Measurements from ENCODE around the gene IMPG1.
"Not testable (repeated sequence)": the region's sequence is repeated elsewhere in the genome, so short reads cannot be mapped to it uniquely, and the experiment has no call there.

IMPG1 gene

DNA sequence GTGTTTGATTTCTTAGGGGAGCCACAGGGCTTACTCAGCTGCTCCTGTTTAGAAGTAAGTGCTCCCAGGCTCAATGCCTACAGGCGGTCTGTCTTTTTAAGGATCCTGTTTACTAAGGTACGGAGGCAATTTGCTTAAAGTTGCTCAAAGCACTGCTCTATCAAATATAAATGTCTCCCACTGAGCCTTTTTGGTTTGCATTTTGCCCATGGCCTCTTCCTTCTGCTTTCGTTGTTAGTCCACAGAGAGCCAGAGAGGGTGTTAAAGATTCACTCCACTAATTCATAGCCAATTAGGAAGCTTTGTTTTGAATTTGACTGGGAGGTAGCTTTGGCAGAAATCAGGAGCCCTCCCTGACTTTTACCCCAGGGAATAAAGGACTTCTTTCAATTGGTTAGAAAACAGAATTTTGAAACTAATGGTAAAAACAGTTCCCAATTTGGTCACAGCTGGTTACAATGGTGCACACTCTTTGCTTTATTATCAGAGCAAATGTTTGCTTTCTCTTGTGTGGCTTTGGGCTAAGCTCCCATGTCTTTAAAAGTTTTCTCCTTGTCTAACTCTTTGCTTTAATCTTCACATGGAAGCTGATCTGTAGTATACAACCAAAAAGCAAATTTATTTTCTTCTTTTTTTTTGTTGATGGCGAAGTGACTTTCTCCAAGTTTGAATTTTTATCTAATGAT, 126.2 kb downstream of the IMPG1 start:
- no peak for FAIRE-seq

DNA sequence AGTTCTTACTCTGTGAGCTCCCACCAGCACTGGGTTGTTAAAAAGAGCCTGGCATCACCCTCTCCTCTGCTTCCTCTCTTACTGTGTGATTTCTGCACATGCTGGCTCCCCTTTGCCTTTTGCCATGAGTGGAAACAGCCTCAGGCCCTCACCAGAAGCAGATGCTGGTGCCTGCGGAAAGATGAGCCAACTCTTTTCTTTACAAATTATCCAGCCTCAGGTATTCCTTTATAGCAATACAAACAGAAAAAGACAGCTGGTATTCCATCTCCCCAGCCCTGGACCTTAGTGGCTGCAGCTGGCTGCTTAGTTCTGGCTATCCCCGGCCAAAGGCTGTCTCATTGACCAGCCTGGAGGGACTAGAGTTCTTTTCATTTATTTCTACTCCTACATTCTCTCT, 129.1 kb downstream of the IMPG1 start:
- no peak for FAIRE-seq

DNA sequence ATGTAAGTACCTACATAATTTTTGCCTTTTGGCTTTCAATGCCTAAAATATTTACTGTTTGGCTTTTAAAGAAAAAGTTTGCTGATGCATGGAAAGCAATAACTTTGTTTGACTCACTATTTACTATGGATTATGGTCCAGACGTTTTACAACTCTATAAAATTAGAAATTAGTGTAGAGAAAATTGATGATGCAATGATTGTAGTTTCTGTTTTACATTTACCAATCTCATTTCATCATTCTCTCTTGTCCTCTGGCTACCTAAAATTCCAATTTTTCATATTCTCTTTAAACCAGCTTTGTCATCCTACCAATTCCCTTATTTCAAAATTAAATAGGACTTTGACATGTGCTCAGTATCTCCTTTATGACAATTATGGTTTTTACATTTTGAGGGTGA, 131.0 kb downstream of the IMPG1 start:
- no peak for FAIRE-seq

DNA sequence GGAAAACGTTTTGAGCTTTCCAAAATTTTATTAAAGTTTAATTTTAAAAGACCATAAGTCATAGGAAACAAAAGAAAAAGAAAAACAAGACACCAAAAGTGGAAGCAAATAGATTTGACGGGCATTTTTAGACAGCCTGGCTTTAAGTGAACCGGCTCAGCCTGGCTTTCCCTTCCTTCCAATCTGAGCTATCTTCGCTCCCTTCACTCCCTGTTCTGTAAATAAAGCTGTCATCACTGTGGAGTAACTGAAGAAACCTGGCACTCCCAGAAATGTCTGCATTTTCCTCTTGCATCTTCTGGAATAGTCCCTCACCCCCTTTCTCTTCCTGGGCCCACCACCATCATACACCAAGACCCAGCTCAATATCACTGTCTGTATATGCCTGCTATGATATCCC, 131.9 kb downstream of the IMPG1 start:
- FAIRE-seq: no peak

DNA sequence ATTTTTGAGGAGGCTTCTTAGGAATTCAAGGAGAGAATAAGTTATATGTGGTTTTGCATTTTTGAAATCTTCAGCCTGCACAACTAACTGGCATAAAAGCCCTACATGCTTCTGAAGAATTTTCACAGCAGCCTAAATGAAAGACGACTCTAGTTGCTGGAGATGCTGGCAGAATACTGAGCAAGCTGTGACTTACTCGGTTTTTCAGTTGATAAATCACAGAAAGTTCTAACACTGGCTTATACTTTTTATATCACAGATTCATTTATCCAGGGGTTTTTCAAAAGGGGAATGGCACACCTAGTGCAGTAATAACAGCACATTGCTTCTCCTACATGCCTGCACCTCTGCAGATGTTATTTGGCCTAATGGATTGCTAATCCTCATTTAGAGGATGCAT, 134.6 kb downstream of the IMPG1 start:
- no peak for FAIRE-seq

DNA sequence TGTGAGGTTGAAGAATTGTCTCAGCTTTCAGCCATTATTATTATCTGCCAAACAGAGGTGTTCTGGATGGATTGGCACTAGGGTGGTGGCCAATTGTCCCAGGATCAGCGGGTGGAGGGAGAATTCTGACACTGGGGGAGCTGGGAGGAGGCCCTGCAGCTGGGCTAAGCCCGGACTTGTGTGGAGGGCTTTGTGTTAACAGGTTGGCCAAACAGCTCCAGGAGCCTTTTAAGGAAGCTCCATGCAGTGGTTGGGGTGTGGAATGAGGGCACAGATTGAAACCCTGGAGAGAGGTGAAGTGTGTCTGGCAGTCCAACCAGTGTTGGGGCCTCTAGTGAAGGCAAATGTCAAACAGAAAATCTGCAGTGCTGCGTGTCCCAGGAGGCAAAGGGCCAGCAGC, 135.8 kb downstream of the IMPG1 start:
- no peak for FAIRE-seq

DNA sequence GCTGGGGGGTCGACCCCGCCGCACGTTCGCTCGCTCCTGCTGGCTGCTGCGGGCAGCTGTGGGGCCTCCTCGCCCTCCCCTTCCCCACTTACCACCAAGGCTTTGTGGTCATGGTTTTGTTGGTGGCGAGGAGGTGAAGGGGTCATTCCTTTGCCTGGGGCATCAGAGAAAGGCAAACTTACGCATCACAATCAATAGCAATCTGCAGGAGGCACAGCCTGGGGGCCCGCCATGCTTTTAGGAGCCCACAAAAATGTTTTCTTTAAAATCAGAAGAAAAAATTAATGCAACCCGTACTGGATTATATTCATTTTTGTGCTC, 137.0 kb downstream of the IMPG1 start:
- FAIRE-seq: no peak

DNA sequence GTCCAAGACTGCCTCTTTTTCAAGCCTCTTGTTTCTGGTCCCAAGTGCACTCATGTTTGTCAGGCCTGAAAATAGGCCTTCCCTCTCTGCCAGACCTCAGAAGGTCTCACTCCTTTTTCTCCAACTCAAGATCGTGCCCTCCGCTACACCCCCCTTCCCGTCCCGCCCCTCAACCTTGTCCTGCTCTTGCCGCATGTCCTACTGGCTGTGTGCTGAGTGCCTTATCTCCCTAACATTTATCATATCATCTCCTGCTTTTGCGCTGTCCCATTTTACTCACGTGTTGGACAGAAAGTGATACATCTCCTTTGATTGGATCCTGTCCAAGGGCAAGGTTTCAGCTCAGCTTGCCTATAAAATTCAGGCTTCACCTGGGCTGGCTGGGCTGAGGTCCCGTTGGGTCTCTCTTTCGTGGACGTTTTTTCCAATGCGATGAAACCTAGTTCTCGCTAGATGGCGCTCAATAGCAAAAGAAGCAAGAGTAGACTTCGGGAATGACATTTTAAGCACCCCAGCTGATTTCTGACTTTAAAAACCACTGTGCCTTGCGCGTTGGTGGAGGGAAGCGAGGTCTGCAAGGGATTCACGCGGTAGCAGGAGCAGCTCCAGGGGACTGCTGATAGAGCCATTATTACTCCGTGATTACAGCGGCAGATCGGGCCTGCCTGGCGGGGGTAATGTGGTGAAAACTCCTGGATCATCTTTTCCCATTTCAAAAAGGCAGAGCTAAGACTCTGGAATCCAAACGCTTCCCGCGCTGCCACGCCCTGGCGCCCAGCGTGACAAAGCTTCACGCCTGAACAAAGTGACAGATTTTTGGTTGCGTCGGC, 137.6 kb downstream of the IMPG1 start:
- no peak for FAIRE-seq

DNA sequence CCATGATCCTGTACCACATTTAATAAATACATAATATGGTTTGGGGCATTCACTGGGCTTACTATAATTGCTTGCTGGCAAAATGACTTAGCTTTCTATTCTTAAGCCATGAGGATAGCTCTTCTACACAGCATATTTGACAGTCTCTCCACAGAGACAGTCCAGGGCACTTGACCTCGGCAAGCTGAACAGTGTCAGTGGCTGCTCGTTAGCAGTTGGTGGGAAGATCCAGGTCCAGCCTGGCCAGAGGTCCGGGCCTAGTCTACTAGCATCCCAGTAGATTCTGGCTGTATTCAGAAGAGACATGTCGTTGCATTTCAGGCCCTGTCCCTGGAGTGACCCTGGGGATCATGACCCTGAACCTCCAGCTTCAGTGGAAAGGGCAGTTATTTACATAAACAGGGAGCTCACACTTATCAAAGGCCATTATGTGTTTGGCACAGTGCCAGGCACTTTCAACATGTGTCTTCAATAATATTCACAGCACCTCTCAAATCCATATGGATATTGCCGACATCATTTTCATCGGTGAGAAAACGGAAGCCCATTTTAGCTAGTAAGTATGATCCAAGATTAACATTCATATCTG, 139.0 kb downstream of the IMPG1 start:
- FAIRE-seq: no peak

DNA sequence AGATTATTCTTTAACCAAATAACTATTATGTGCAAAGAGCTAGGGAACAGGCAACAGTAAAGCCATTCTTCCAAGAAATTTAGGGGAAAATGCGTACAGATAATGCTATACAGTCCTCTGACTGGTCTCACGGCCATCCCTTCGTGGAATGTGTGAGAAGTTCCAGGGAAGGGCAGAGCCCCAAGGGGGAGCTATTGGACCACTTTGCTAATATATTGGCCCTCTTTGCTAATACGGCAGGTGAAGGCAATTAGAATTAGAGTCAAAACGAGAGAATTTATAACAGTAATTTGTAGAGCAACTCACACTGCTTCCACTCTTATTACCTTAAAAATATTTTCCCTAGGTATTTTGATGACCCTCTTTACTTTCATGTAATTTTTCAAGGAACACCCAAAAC, 140.4 kb downstream of the IMPG1 start:
- no peak for FAIRE-seq

DNA sequence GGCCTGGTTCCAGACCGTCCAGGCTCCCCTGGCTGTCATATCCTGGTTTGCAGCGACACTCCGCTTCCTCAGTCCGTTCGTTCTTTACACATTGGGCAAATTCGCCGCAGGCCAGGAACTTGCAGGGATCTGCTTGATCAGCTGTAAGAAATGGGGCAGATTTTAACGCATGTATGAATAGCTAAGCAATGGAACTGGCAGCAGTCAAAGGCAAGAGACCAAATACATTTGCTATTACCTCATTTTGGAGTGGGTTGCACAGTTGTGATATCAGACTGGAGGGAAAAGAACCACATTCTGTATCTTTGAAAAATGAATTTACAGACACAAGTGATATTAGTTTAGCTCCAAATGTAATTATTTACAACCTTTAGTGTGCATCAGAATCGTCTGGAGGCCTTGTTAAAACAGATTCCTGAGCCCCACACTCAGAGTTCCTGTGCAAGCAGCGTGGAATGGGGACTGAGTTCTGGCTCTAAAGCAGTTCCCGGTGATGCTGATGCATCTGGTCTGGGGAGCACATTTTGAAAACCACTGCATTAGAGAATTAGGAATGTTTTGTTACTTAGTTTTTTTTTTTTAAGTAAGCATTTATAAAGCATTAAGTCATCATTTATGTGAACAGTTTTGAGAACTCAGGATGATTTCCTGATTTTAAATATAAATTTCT, 141.3 kb downstream of the IMPG1 start:
- no peak for FAIRE-seq

DNA sequence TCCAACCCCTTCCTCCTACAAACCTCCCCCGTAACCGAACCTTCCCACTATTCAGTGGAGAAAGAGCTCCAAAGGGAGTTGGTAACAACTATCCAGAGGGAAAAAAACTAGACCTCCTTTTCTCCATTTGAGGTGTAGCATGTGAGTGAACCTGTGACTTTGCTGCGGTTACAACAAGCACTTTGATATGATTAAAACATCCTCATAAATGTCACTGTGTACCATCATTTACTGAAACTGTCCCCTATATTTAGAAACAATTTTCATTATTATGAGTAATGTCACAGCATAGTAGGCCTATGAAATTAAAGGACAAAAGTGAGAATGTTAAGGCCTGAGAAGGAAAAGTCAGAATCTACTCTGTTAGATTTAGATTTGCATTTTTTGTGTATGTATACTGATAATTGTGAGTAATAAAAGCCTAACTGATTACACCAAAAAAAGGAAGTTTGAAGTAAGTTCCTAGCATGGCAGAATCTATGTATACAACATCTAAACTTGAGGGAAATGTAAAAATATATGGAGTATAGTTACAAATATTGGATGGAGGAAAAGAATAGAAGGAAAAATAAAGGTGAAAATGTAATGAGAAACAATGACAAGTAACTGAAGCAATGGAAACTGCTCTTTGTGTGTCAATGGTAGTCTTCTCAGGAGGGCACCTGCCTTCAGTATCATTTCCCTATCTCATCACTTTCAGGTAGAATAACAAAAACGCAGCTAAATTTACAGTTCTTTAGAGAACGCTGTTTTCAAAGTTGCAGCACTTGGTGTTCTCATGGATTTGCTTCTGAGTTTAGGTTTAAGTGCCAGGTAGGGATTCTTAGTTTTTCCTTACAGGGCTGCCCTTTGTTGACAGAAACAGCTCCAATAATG, 145.9 kb downstream of the IMPG1 start:
- FAIRE-seq: no peak

DNA sequence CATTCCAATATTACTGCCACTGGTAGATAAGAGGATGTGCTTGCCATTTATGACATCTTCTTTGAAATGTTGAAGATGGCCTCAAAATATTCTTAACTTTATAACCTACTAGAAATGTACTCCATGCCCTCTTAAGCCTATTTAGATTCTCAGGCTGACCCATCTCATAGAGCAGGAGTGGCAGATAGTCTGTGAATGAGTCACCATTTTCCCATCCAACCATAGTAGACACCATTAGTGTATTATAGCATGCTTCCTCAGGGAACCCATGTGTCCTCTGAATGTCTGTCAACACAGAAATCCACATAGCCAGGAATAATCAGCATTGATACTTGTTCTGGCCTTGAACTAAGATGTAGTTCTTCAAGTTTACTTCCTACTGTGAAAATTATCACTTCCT, 150.2 kb downstream of the IMPG1 start:
- no peak for FAIRE-seq

DNA sequence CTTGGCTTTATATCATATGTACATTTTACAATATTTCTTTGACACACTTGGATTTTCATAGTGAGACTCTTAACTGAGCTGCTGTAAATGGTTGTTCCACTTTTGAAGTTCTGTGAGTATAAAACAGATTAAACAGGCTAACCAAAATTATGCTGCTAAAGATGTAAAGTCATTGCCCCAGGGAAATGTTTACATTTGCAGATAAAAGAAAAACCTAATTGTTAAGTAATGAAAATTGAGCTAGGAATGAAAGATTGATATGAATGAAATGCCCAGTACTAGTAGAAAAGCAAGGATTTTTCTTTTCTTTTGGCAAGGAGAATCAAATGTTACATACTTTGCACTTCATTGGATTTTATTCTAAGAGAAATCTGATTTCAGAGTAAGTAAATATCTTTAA, 159.4 kb downstream of the IMPG1 start:
- FAIRE-seq: no peak

DNA sequence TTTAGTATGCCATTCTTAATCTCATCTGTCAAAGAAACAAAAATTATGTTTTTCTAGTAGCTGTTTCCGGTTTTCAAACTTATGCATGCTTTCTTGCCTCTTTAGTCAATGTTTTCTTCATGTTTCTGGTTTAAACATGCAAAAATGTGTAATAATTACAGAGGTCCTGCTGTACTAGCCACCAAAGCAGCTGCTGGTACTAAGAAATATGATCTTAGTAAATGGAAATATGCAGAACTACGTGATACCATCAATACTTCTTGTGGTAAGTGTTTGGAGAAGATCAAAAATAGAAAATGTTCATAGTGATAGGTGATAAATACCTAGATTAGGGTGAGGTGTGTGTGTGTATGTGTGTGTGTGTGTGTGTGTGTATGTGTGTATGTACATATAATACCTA, 165.0 kb downstream of the IMPG1 start:
- no peak for FAIRE-seq

DNA sequence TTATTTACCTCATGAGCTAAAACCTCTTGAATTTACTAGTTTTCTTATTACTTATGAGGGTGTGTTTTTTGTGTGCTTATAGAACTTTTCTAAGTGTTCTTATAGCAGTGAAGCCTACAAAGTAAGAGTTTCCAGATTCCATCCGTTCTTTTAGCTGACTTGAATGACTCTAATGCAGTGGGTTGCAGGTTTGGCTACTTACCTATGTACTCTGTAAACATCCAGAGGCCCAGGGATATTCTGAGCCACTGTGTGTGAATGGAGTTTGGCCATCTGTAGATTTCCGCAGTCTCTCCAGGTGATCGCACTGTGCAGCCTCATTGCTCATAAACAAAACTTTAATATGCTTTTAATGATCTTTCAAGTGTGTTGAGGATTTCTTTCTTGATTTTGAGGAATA, 165.6 kb downstream of the IMPG1 start:
- no peak for FAIRE-seq

DNA sequence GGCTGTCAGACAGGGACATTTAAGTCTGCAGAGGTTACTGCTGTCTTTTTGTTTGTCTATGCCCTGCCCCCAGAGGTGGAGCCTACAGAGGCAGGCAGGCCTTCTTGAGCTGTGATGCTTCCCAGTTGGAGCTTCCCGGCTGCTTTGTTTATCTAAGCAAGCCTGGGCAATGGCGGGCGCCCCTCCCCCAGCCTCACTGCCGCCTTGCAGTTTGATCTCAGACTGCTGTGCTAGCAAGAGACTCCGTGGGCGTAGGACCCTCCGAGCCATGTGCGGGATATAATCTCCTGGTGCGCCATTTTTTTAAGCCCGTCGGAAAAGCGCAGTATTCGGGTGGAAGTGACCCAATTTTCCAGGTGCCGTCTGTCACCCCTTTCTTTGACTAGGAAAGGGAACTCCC, 167.3 kb downstream of the IMPG1 start:
- not testable (repeated sequence) for FAIRE-seq

DNA sequence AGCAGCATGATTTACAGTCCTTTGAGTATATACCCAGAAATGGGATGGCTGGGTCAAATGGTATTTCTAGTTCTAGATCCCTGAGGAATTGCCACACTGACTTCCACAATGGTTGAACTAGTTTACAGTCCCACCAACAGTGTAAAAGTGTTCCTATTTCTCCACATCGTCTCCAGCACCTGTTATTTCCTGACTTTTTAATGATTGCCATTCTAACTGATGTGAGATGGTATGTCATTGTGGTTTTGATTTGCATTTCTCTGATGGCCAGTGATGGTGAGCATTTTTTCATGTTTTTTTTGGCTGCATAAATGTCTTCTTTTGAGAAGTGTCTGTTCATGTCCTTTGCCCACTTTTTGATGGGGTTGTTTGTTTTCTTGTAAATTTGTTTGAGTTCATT, 172.2 kb downstream of the IMPG1 start:
- not testable (repeated sequence) for FAIRE-seq

DNA sequence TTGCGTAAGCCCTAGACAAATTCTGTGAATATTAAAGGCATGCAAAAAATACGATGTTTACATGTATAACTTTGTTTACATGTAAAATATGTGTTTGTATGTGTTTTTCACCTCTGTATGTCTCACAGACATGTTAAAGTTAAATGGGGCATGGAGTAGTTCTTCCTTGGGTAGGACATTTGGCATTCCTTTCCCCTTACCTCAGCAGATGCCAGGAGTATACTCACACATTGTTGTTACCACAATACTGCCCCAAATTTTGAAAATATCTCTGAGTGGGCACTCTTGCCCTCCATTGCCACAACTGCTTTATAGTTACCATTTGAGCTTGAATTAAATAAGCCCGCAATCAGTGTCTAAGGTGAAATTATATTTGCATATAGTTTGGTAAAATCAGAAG, 175.9 kb downstream of the IMPG1 start:
- FAIRE-seq: no peak

DNA sequence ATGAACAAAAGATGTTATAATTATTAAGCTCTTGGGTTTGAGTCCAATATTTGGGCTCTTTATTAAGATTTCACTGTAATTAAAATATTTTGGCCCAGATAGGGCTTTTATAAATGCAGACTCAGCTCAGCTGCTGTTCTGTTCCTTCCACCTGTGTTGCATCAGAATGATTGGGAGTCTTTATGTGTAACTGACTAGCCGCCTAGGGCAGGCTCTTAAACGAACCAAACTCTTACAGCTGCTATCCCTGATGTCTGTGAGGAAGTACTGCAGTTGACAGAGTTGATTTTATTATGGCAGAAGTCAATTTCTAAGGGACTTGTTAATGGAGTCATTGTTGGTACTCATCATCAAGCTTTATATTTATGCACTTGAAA, 178.7 kb downstream of the IMPG1 start:
- FAIRE-seq: no peak

DNA sequence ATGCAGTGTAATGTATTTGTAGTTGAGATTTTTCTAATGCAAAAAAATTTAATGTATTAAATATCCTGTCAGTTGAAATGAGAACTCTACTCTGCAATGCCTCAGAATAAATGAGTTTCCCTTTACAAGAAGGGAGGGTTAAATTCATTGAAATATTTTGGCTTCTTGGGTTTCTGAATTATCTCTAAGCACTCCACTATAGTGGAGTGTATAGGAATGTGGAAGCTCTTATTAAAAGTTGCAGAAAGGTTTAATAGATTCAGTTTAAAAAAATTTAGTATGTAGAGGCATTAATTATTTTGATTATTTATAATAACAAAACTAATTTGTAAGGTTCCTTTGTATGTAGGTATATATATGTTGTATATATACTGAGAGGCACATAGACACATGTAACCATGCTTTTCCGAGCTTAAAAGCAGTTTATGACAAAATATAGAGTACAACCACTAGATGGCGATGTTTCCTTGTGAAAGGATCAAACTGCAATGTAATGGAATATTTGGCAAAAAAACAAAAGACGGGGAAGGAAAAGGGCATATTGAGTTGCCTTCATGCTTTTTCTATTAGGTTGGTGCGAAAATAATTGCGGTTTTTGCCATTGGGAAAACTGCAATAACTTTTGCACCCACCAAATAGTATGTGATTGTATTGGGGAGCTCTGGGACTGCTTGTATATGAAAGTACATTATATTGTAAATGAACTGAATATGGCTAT, 179.2 kb downstream of the IMPG1 start:
- FAIRE-seq: peak; percentile 92

DNA sequence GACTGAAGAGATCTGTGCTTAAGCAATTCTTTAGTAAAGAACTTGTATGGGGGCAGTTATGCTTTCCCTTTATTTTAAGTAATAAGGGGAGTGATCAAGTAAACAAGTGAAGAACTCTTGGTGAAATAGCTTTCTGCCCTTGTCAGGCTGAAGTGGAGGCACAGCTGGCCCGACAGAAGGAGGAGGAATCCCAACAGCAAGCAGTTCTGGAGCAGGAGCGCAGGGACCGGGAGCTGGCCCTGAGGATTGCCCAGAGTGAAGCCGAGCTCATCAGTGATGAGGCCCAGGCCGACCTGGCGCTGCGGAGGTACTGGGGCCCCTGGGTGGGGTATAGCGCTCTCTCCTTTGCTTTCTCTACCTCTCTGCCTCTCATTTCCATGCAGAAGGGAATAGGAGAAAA, 180.1 kb downstream of the IMPG1 start:
- no peak for FAIRE-seq

Data from endometrium (tissue), 2 donors.